ENCODE data around the gene EGFR. TPM values are rescaled to one million over a fixed set of nuclear protein-coding genes. Genes with fewer than 3 reads are reported as not detected.

EGFR gene
- total RNA-seq, 1 experiment from 2014 or later, result 50.0 TPM

GRCh38 chr7:55210176-55210575 lies 191.4 kb downstream of the EGFR start:
- TF ChIP-seq CTCF (conservative IDR thresholded peaks at IDR 0.05; ENCODE audit: low read depth, low read length) (no peak), EZH2phosphoT487 (IDR thresholded peaks at IDR 0.05; ENCODE audit: borderline replicate concordance, low read length) (no peak), EZH2 (IDR thresholded peaks at IDR 0.05; ENCODE audit: low read length, unreplicated experiment) (no peak)
- H3K27me3 ChIP-seq (ENCODE audit: low read length), result no peaks in the 10 kb centered on the region
- no peak overlapping the region for H3K27ac ChIP-seq (ENCODE audit: low read length)
- H3K4me1 ChIP-seq (ENCODE audit: insufficient read depth, low read length), result no peaks in the 10 kb centered on the region
- no TSS peak for BruUV-seq (replicated peaks)
- H3K4me3 ChIP-seq (ENCODE audit: low read length), result no peak overlapping the region
- no peak overlapping the region for H2AFZ ChIP-seq (ENCODE audit: low read length)
- ChIA-PET POLR2A (ENCODE audit: unreplicated experiment) (no interaction called here), CTCF (no interaction called here)
- H3K9ac ChIP-seq (ENCODE audit: low read length), result no peak overlapping the region
- H4K20me1 ChIP-seq (ENCODE audit: low read length), result no peaks in the 10 kb centered on the region
- intact Hi-C loops (cut with micrococcal nuclease), result no loop called here
- H3F3A ChIP-seq (ENCODE audit: low read length, unreplicated experiment), result no peaks in the 10 kb centered on the region
- H3K4me2 ChIP-seq (ENCODE audit: low read length), result no peak overlapping the region
- H3K36me3 ChIP-seq (ENCODE audit: low read depth, low read length), result peaks cover 34% of the 10 kb centered on the region
- ATAC-seq, result no peak
- DNase-seq, result no peak
- no peaks in the 10 kb centered on the region for H3K9me2 ChIP-seq (replicated peaks; ENCODE audit: low read length)
- H3K79me2 ChIP-seq (ENCODE audit: low read length), result no peaks in the 10 kb centered on the region
- H3K9me3 ChIP-seq (ENCODE audit: low read length), result no peaks in the 10 kb centered on the region

- H2AFZ ChIP-seq (ENCODE audit: low read length), result no peak overlapping the region
- no peaks in the 10 kb centered on the region for H3F3A ChIP-seq (ENCODE audit: low read length, unreplicated experiment)
- ChIA-PET POLR2A (ENCODE audit: unreplicated experiment) (no interaction called here), CTCF (no interaction called here)
- no peaks in the 10 kb centered on the region for H3K79me2 ChIP-seq (ENCODE audit: low read length)
- no peaks in the 10 kb centered on the region for H3K27me3 ChIP-seq (ENCODE audit: low read length)
- H3K9me2 ChIP-seq (replicated peaks; ENCODE audit: low read length), result no peaks in the 10 kb centered on the region
- H3K4me1 ChIP-seq (ENCODE audit: insufficient read depth, low read length), result no peaks in the 10 kb centered on the region
- no peaks in the 10 kb centered on the region for H4K20me1 ChIP-seq (ENCODE audit: low read length)
- no peak overlapping the region for H3K27ac ChIP-seq (ENCODE audit: low read length)
- peaks cover 28% of the 10 kb centered on the region; the same call in 1 of the 2 replicates for H3K36me3 ChIP-seq (ENCODE audit: low read depth, low read length)
- no peak for DNase-seq
- no TSS peak for BruUV-seq (replicated peaks)
- no peak overlapping the region for H3K4me3 ChIP-seq (ENCODE audit: low read length)
- H3K4me2 ChIP-seq (ENCODE audit: low read length), result no peak overlapping the region
- no peak overlapping the region for H3K9ac ChIP-seq (ENCODE audit: low read length)
- TF ChIP-seq CTCF (conservative IDR thresholded peaks at IDR 0.05; ENCODE audit: low read depth, low read length) (no peak), EZH2phosphoT487 (IDR thresholded peaks at IDR 0.05; ENCODE audit: borderline replicate concordance, low read length) (no peak), EZH2 (IDR thresholded peaks at IDR 0.05; ENCODE audit: low read length, unreplicated experiment) (no peak)
- intact Hi-C loops (cut with micrococcal nuclease), result no loop called here
- no peak for ATAC-seq
- H3K9me3 ChIP-seq (ENCODE audit: low read length), result no peaks in the 10 kb centered on the region
Measured at GRCh38 chr7:55210716-55211115, 191.9 kb downstream of the EGFR start.

DNA sequence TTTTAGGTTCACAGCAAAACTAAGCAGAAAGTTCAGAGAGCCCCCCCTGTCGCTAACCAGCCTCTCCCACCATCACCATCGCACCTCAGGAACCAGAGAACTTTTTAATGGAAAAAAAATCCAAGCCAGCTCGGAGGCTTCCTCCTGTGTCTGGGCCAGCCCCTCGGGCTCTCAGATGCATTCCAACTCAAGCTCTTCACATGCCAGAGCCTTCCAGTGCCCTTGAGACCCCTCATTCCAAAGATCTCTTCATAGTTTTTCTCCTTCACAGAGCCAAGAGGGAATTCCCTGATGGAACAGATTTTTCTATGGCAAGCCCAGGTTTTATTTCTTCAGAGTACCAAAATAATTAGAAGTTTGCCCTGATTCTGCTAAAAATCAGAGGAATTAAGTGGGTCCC lies 192.9 kb downstream of the EGFR start:
- ATAC-seq, result no peak
- CTCF ChIA-PET, result no interaction called here
- POLR2A ChIA-PET (ENCODE audit: unreplicated experiment), result no interaction called here

More for the DNA sequence above, 192.9 kb downstream of the EGFR start:
- H3K9me2 ChIP-seq (replicated peaks; ENCODE audit: low read length), result no peaks in the 10 kb centered on the region
- no peak overlapping the region for H3K4me2 ChIP-seq (ENCODE audit: low read length)
- DNase-seq, result no peak
- H3K27me3 ChIP-seq (ENCODE audit: low read length), result no peaks in the 10 kb centered on the region
- H3K9ac ChIP-seq (ENCODE audit: low read length), result no peak overlapping the region
- H3K4me1 ChIP-seq (ENCODE audit: insufficient read depth, low read length), result no peaks in the 10 kb centered on the region
- H3K27ac ChIP-seq (ENCODE audit: low read length), result no peak overlapping the region
- no peak overlapping the region for H3K4me3 ChIP-seq (ENCODE audit: low read length)
- H3K9me3 ChIP-seq (ENCODE audit: low read length), result no peaks in the 10 kb centered on the region
- intact Hi-C loops (cut with micrococcal nuclease), result no loop called here
- no peaks in the 10 kb centered on the region for H3F3A ChIP-seq (ENCODE audit: low read length, unreplicated experiment)
- H4K20me1 ChIP-seq (ENCODE audit: low read length), result no peaks in the 10 kb centered on the region
- TF ChIP-seq CTCF (conservative IDR thresholded peaks at IDR 0.05; ENCODE audit: low read depth, low read length) (no peak), EZH2phosphoT487 (IDR thresholded peaks at IDR 0.05; ENCODE audit: borderline replicate concordance, low read length) (no peak), EZH2 (IDR thresholded peaks at IDR 0.05; ENCODE audit: low read length, unreplicated experiment) (no peak)
- BruUV-seq (replicated peaks), result no TSS peak
- H3K36me3 ChIP-seq (ENCODE audit: low read depth, low read length), result peaks cover 18% of the 10 kb centered on the region; the same call in 1 of the 2 replicates
- no peaks in the 10 kb centered on the region for H3K79me2 ChIP-seq (ENCODE audit: low read length)
- H2AFZ ChIP-seq (ENCODE audit: low read length), result no peak overlapping the region
